ENCODE results near the gene TEX12. TPM values are rescaled to one million over a fixed set of nuclear protein-coding genes. Genes with fewer than 3 reads are reported as not detected.
A peak's percentile ranks its signal among the peaks of the same experiment; 100 is the strongest.
"Not testable (repeated sequence)": the region's sequence is repeated elsewhere in the genome, so short reads cannot be mapped to it uniquely, and the experiment has no call there.

The TEX12 gene
- total RNA-seq, 1 donor from 2014 or later, result not detected

DNA sequence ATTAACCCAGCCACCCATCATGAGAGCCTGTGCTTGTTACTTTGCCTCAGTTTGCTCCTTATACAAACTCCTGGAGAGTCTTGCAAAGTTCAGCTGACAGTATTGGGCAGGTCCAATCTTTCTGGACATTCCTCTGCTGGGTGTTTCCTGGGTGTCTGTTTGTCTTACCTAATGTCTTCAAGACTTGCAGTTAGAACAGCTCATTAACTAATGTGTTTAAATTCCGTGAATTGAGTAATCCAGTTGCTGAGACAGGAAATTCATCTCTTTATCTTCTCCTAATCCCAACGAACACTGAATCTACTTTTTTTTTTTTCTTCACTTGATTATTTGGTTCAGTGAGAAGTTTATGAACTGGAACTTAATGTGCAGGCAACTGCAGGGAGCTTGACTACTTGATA is 28.8 kb downstream of the TEX12 start:
- Mint-ChIP-seq H3K27me3 (ENCODE audit: low read depth, unreplicated experiment) (peaks cover 12% of the 10 kb centered on the region), H3K4me3 (ENCODE audit: unreplicated experiment) (no peak overlapping the region), H3K9me3 (ENCODE audit: unreplicated experiment) (peaks cover 4% of the 10 kb centered on the region), H3K27ac (ENCODE audit: unreplicated experiment) (no peak overlapping the region), H3K4me1 (ENCODE audit: low read depth, unreplicated experiment) (no peaks in the 10 kb centered on the region), H3K36me3 (ENCODE audit: low read depth, unreplicated experiment) (peaks cover 2% of the 10 kb centered on the region)
- FAIRE-seq, result no peak
- H3K9me3 ChIP-seq (ENCODE audit: insufficient read depth, low read depth, low read length), result no peaks in the 10 kb centered on the region
- TF ChIP-seq EZH2 (IDR thresholded peaks at IDR 0.05; ENCODE audit: insufficient read depth, low read length), result no peak
- TF ChIP-seq, protein P1, sequence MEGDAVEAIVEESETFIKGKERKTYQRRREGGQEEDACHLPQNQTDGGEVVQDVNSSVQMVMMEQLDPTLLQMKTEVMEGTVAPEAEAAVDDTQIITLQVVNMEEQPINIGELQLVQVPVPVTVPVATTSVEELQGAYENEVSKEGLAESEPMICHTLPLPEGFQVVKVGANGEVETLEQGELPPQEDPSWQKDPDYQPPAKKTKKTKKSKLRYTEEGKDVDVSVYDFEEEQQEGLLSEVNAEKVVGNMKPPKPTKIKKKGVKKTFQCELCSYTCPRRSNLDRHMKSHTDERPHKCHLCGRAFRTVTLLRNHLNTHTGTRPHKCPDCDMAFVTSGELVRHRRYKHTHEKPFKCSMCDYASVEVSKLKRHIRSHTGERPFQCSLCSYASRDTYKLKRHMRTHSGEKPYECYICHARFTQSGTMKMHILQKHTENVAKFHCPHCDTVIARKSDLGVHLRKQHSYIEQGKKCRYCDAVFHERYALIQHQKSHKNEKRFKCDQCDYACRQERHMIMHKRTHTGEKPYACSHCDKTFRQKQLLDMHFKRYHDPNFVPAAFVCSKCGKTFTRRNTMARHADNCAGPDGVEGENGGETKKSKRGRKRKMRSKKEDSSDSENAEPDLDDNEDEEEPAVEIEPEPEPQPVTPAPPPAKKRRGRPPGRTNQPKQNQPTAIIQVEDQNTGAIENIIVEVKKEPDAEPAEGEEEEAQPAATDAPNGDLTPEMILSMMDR (IDR thresholded peaks at IDR 0.05; ENCODE audit: insufficient read depth, low read depth, low read length), result no peak
- no peaks in the 10 kb centered on the region for H3K4me1 ChIP-seq (ENCODE audit: insufficient read depth, low read length)
- H3K79me2 ChIP-seq (ENCODE audit: insufficient read depth, low read length), result no peaks in the 10 kb centered on the region
- H3K9ac ChIP-seq (ENCODE audit: low read length), result no peak overlapping the region
- H3K27ac ChIP-seq (ENCODE audit: low read depth, low read length), result no peak overlapping the region
- no peak overlapping the region for H3K4me2 ChIP-seq (ENCODE audit: low read length)
- H2AFZ ChIP-seq (ENCODE audit: low read depth, low read length), result no peak overlapping the region
- no peaks in the 10 kb centered on the region for H3K36me3 ChIP-seq (ENCODE audit: insufficient read depth, low read length)
- no peaks in the 10 kb centered on the region for H4K20me1 ChIP-seq (ENCODE audit: insufficient read depth, low read length)
- H3K4me3 ChIP-seq (ENCODE audit: insufficient read depth, low read depth, low read length), result no peak overlapping the region
- no peaks in the 10 kb centered on the region for H3K27me3 ChIP-seq (ENCODE audit: insufficient read depth, low read length)
- DNase-seq (ENCODE audit: low read depth), result peak; percentile 36

DNA sequence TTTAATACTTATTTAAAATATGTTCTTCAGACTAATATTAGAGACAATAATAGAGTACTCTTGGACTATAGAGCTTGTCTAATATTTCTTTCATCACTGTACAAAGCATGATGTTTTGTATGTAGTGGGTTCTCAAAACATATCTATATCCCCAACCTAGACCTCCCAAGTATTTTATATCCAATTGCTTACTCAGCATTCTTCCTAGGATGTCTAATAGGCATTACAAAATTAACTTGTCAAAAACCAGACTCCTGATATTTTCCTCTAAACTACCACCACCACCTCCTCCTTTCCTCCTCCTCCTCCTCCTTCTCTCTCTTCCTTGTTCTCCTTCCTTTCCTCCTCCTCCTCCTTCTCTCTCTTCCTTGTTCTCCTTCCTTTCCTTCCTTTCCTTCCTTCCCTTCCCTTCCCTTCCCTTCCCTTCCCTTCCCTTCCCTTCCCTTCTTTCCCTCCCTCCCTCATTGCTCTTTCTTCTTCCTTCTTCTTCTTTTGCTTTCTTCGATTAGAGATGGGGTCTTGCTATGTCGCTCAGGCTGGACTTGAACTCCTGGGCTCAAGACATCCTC is 29.4 kb downstream of the TEX12 start:
- Histone ChIP-seq H3K4me1 (ENCODE audit: insufficient read depth, low read length) (no peaks in the 10 kb centered on the region), H2AFZ (ENCODE audit: low read depth, low read length) (no peak overlapping the region), H3K27ac (ENCODE audit: low read depth, low read length) (no peak overlapping the region), H4K20me1 (ENCODE audit: insufficient read depth, low read length) (no peaks in the 10 kb centered on the region), H3K27me3 (ENCODE audit: insufficient read depth, low read length) (no peaks in the 10 kb centered on the region), H3K36me3 (ENCODE audit: insufficient read depth, low read length) (no peaks in the 10 kb centered on the region), H3K4me3 (ENCODE audit: insufficient read depth, low read depth, low read length) (no peak overlapping the region), H3K9me3 (ENCODE audit: insufficient read depth, low read depth, low read length) (no peaks in the 10 kb centered on the region), H3K4me2 (ENCODE audit: low read length) (no peak overlapping the region), H3K9ac (ENCODE audit: low read length) (no peak overlapping the region), H3K79me2 (ENCODE audit: insufficient read depth, low read length) (no peaks in the 10 kb centered on the region)
- no peak overlapping the region for H3K27ac Mint-ChIP-seq (ENCODE audit: unreplicated experiment)
- FAIRE-seq (peak; percentile 23), DNase-seq (ENCODE audit: low read depth) (no peak)
- peaks cover 2% of the 10 kb centered on the region for H3K36me3 Mint-ChIP-seq (ENCODE audit: low read depth, unreplicated experiment)
- peaks cover 12% of the 10 kb centered on the region for H3K27me3 Mint-ChIP-seq (ENCODE audit: low read depth, unreplicated experiment)
- no peak overlapping the region for H3K4me3 Mint-ChIP-seq (ENCODE audit: unreplicated experiment)
- TF ChIP-seq, protein P1 (IDR thresholded peaks at IDR 0.05; ENCODE audit: insufficient read depth, low read depth, low read length), result no peak
- no peak for TF ChIP-seq EZH2 (IDR thresholded peaks at IDR 0.05; ENCODE audit: insufficient read depth, low read length)
- no peaks in the 10 kb centered on the region for H3K4me1 Mint-ChIP-seq (ENCODE audit: low read depth, unreplicated experiment)
- H3K9me3 Mint-ChIP-seq (ENCODE audit: unreplicated experiment), result peaks cover 4% of the 10 kb centered on the region

DNA sequence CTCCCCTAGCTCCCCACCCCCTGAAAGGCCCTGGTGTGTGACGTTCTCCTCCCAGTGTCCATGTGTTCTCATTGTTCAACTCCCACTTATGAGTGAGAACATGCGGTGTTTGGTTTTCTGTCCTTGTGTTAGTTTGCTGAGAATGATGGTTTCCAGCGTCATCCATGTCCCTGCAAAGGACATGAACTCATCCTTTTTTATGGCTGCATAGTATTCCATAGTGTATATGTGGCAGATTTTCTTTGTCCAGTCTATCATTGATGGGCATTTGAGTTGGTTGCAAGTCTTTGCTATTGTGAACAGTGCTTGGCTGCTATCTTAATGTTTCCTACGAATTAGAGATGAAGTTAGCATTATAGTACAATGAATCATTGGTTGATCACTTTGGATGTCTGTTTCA is 31.9 kb downstream of the TEX12 start:
- not testable (repeated sequence) for FAIRE-seq; H3K9me3 ChIP-seq (ENCODE audit: insufficient read depth, low read depth, low read length); H3K27ac ChIP-seq (ENCODE audit: low read depth, low read length); DNase-seq (ENCODE audit: low read depth); H3K4me1 Mint-ChIP-seq (ENCODE audit: low read depth, unreplicated experiment); H3K36me3 Mint-ChIP-seq (ENCODE audit: low read depth, unreplicated experiment); H3K27me3 ChIP-seq (ENCODE audit: insufficient read depth, low read length); H3K4me3 Mint-ChIP-seq (ENCODE audit: unreplicated experiment); H3K36me3 ChIP-seq (ENCODE audit: insufficient read depth, low read length); H3K4me2 ChIP-seq (ENCODE audit: low read length); H3K4me3 ChIP-seq (ENCODE audit: insufficient read depth, low read depth, low read length); H3K27ac Mint-ChIP-seq (ENCODE audit: unreplicated experiment); H3K4me1 ChIP-seq (ENCODE audit: insufficient read depth, low read length); H3K9me3 Mint-ChIP-seq (ENCODE audit: unreplicated experiment); H4K20me1 ChIP-seq (ENCODE audit: insufficient read depth, low read length); H3K9ac ChIP-seq (ENCODE audit: low read length); H2AFZ ChIP-seq (ENCODE audit: low read depth, low read length); H3K79me2 ChIP-seq (ENCODE audit: insufficient read depth, low read length)
- H3K27me3 Mint-ChIP-seq (ENCODE audit: low read depth, unreplicated experiment), result peaks cover 12% of the 10 kb centered on the region
